Fibroblast of skin of right quadriceps (primary cell): ENCODE results near the gene PLEKHA7.
A peak's percentile ranks its signal among the peaks of the same experiment; 100 is the strongest.
"Not testable (repeated sequence)": the region's sequence is repeated elsewhere in the genome, so short reads cannot be mapped to it uniquely, and the experiment has no call there.

Experiments
- DNase-seq: peaks from one replicate; pipeline ENCODE4 v3.0.0-alpha.2; 2013

Gene PLEKHA7, protein sequence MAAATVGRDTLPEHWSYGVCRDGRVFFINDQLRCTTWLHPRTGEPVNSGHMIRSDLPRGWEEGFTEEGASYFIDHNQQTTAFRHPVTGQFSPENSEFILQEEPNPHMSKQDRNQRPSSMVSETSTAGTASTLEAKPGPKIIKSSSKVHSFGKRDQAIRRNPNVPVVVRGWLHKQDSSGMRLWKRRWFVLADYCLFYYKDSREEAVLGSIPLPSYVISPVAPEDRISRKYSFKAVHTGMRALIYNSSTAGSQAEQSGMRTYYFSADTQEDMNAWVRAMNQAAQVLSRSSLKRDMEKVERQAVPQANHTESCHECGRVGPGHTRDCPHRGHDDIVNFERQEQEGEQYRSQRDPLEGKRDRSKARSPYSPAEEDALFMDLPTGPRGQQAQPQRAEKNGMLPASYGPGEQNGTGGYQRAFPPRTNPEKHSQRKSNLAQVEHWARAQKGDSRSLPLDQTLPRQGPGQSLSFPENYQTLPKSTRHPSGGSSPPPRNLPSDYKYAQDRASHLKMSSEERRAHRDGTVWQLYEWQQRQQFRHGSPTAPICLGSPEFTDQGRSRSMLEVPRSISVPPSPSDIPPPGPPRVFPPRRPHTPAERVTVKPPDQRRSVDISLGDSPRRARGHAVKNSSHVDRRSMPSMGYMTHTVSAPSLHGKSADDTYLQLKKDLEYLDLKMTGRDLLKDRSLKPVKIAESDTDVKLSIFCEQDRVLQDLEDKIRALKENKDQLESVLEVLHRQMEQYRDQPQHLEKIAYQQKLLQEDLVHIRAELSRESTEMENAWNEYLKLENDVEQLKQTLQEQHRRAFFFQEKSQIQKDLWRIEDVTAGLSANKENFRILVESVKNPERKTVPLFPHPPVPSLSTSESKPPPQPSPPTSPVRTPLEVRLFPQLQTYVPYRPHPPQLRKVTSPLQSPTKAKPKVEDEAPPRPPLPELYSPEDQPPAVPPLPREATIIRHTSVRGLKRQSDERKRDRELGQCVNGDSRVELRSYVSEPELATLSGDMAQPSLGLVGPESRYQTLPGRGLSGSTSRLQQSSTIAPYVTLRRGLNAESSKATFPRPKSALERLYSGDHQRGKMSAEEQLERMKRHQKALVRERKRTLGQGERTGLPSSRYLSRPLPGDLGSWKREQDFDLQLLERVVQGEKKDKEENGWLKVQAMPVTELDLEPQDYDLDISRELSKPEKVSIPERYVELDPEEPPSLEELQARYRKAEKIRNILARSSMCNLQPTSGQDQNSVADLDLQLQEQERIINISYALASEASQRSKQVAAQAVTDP

GRCh38 chr11:17014321-17014832, at the start of gene PLEKHA7:
Gene PLEKHA7, minus strand, starts transcription at chr11:17014414. Its CDS starts 13 bp downstream, at chr11:17014401.
- DNase-seq = no peak

DNA sequence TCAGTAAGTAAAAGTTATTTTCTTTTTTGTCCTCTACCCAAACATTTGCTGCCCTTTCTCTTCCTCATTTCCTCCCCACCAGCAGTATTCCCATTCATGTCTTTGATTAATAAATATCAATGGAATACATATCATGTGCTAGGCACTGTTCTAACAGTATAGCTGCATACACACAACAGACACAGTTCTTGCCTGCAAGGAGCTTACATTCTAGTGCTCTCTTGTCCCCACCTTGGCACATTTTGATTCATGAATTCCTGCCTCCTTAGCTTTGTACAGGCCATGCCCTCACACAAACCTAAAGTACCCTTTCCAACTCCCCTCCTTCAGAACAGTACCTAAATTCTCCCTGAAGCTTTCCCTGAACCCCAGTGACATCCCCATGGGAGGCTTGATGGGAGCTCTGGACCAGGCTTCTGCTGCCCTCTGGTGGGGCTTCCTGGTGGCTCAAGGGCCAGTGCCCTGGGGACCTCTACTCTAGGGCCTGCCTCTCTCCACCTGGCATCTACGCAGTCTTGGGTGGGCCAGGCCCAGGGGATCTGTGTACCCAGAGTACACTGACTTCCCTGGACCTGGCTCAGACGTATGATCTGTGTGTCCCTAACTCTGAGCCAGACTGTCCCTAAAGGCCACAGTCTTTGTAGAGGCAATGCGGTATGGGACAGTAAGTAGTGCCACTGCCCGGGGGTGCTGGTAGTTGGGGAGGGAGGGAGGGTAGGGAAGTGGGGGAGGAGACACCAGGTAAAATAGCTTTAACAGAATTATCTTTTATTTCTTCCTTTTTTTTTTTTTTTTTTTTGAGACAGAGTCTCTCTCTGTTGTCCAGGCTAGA, 49.2 kb upstream of the PLEKHA7 start:
- DNase-seq = peak; percentile 31

DNA sequence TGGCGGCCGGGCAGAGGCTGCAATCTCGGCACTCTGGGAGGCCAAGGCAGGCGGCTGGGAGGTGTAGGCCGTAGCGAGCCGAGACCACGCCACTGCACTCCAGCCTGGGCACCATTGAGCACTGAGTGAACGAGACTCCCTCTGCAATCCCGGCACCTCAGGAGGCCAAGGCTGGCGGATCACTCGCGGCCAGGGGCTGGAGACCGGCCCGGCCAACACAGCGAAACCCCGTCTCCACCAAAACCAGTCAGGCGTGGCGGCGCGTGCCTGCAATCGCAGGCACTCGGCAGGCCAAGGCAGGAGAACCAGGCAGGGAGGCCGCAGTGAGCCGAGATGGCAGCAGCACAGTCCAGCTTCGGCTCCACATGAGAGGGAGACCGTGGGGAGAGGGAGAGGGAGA, 36.9 kb upstream of the PLEKHA7 start:
- DNase-seq = not testable (repeated sequence)

- not testable (repeated sequence) for DNase-seq
Measured at GRCh38 chr11:17048491-17048890, 34.3 kb upstream of the PLEKHA7 start.

GRCh38 chr11:17046690-17047089, 32.5 kb upstream of the PLEKHA7 start:
- no peak for DNase-seq

DNA sequence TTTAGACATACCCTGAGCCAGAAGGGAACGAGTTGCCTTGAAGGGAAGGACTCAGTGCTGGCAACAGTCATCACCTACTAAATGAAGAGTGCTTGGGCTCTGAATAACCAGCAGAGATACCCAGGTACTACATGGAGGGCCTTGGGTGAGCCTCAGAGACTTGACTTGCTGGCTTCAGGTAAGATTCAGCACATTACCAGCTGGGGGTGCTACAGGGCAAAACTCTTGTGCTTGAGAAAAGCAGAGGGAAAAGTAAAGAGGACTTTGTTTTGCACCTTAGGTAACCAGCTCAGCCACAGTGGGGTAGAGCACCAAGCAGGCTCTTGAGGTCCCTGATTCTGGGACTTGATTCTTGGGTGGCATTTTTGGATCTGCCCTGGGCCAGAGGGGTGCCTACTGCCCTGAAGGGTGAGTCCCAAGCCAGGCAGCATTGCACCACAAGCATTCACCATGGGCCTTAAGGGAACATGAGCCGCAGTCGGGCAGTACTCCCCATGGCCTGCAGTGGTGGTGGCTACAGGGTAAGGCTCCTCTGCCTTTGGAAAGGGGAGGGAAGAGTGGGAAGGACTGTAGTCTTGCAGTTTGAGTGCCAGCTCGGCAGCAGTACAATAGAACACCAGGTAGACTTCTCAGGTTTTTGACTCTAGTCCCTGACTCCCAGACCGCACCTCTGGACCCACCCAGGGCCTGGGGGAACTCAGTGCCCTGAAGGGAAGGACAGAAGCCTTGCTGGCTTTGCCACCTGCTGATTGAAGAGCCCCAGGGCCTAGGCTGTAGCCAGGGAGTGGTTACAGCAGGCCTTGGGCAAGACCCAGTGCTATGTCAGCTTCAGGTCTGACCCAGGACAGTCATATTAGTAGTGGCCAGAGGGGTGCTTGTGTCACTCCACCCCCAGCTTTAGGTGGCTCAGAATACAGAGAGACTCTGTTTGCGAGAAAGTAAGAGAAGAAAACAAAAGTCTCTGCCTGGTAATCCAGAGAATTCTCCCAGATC, 22.7 kb upstream of the PLEKHA7 start:
- no peak for DNase-seq

- DNase-seq = not testable (repeated sequence)
Measured at GRCh38 chr11:17034027-17034426, 19.8 kb upstream of the PLEKHA7 start.

DNA sequence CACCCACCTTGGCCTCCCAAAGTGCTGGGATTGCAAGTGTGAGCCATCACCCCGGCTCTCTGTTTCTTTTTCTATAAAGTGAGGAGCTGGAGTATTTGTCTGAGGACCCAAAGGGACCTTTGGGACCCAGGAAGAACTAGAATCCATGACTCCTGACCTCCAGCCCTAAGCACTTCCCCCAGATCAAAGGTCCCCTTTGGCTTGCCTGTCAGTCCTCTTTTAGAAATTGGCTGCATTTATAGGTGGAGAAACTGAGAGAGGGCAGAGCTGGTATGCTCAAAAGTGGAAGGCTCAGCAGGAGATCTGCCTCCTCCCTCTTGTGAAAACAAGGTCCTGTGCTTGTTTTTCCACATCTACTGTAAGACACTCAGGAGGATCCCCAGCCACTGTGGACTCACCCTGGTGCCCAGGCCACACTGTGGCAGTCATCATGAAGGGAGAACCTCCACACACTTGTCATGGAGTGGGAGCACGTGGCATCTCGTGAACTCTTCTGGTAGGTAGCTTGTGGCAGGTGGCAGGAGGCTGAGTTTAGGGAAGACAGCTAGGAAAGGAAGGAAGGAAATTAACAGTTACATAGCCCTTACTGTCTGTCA, 12.4 kb upstream of the PLEKHA7 start:
- no peak for DNase-seq

GRCh38 chr11:17024924-17025323, 10.7 kb upstream of the PLEKHA7 start:
- no peak for DNase-seq

DNA sequence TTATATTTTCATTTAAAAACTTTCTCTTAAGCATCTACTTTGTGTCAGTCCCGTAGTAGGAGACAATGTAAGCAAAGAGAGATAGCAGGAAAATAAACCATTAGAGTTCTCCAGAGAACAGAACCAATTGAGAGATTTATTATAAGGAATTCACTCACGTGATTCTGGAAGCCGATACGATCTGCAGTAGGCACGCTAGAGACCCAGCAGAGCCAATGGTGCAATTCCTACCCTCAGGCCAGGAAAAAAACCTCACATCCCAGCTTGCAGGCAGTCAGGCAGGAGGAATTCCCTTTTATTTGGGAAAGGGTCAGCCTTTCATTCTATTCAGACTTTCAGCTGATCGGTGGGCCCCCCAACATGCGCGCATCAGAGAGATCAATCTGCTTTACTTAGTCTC, 7.3 kb upstream of the PLEKHA7 start:
- DNase-seq = no peak

- peak; percentile 8 for DNase-seq
Measured at GRCh38 chr11:17020831-17021230, 6.6 kb upstream of the PLEKHA7 start.

DNA sequence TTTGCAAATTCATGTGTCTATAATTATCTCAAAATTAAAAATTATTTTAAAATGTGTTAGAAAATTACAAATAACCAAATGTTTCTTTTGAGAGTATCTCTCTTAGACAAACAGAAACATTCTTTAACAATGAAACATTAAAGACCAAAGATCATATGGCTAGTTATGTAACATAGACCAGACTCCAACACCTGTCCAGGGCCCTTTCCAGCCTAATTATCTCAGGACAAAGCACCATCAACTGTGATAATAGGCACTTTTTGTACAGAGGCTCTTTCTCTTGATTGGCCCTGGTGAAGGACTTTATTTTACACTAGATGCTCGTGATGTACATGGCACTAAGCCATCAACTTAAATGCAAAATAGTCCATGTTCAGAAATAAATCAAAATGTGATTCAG, 5.0 kb upstream of the PLEKHA7 start:
- DNase-seq = no peak

- DNase-seq = no peak
Measured at GRCh38 chr11:17015627-17016126, 1.5 kb upstream of the PLEKHA7 start.

- DNase-seq = peak; percentile 13
Measured at GRCh38 chr11:17014833-17015626, 816 bp upstream of the PLEKHA7 start.

DNA sequence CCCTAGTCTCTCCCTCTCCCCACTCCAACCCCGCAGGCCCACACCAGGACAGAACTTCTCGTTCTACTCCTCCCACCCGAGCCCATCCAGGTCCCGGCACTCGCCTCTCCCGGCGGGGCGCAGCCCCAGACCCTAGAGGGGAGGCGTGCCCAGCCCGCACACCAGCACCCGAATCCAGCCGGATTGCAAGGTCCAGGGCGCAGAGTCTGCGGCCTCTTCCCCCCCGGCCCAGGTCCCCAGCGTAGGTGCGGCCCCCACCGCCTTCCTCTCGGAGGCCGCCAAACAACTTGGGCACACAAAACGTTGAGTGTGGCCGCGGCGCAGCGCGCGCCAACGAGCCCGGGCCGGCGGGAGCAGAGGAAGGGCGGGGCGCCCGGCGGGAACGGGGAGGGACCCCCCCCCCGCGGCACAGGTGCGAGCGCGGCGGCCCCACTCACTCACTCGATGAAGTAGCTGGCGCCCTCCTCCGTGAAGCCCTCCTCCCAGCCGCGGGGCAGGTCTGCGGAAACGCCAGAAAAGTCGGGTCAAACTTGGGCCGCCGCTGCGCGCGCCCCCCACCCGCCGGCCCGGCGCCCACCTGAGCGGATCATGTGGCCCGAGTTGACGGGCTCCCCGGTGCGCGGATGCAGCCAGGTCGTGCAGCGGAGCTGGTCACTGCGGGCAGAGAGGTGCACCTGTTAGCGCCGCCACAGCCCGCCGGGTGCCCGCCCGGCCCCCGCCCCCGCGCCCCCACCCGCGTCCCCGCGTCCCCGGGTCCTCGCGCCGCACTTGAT, 480 bp downstream of the PLEKHA7 start:
- no peak for DNase-seq

- no peak for DNase-seq
Measured at GRCh38 chr11:17012712-17013547, 1.3 kb downstream of the PLEKHA7 start.

GRCh38 chr11:17012179-17012578, 2.0 kb downstream of the PLEKHA7 start:
- no peak for DNase-seq
